ENCODE data around the gene IFIT1.
"Not testable (repeated sequence)": the region's sequence is repeated elsewhere in the genome, so short reads cannot be mapped to it uniquely, and the experiment has no call there.

Gene IFIT1

DNA sequence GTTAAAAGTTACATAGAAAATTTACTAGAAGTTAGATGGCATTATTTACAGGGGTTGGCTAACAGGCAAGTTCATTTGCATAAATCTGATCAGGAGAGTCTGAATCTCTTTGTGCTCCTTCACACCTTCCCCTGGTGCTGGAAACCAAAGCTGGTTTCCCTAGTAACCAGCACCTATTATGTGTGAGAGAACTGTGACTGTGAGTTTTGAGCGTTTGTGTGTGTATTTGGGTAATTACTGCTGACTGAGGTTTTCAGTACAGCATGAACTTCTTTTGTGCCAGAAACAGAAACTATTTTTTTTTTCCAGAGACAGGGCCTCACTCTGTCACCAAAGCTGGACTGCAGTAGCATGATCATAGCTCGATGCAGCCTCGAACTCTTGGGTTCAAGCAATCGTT, 24.9 kb upstream of the IFIT1 start:
- DNase-seq = no peak

- DNase-seq = no peak
These were observed 24.3 kb upstream of the IFIT1 start for GRCh38 chr10:89368129-89368528.

GRCh38 chr10:89369156-89370105, 23.0 kb upstream of the IFIT1 start:
- DNase-seq = no peak

- DNase-seq = no peak
These were observed 21.3 kb upstream of the IFIT1 start for GRCh38 chr10:89371079-89371478.

GRCh38 chr10:89371987-89372386, 20.4 kb upstream of the IFIT1 start:
- no peak for DNase-seq

GRCh38 chr10:89373916-89374711, 18.3 kb upstream of the IFIT1 start:
- DNase-seq = no peak

DNA sequence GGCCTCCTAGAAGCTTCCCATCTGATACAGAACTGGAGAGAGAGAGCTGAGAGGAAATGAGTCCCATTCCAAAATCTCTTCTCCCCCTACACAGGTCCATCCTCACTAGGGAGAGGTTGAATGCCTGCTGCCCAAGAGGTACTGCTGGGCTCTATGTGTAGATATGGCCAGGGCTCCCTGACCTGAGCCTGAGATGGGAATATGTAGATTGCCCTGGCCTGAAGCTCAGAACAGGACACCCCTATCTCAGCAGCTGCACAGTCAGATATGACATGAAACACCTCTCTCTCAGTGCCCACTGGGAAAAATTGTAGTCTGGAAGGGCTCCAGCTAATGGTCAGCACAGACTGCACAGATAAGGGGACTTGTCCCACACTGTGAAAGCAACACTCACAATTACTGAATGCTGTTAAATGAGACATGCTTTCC, 17.7 kb upstream of the IFIT1 start:
- DNase-seq = no peak

GRCh38 chr10:89377705-89378637, 14.5 kb upstream of the IFIT1 start, which contains the start of gene IFIT1B:
Gene IFIT1B, plus strand, starts transcription at chr10:89378056. Its CDS starts 80 bp downstream, at chr10:89378136.
- DNase-seq = no peak

- no peak for DNase-seq
These were observed 13.3 kb upstream of the IFIT1 start for GRCh38 chr10:89379103-89379502.

DNA sequence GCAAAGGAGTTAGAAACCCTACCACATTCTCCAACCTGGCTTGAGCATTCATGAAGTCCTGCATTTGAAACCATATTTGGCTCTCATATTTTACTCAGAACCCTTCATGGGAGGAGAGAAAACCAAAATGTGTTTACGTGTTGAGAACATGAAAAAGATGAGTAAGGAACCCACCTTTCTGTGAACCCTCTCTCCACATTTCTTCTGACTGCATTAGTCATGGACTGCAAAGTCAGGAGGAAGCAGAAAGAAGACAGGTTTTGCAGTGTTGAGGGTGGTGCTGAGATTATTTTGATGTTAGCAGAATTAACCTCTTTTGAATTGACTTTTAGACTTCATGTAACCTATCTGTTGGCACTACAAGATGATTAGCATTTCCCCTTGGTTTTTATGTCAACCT, 9.7 kb upstream of the IFIT1 start:
- DNase-seq = no peak

DNA sequence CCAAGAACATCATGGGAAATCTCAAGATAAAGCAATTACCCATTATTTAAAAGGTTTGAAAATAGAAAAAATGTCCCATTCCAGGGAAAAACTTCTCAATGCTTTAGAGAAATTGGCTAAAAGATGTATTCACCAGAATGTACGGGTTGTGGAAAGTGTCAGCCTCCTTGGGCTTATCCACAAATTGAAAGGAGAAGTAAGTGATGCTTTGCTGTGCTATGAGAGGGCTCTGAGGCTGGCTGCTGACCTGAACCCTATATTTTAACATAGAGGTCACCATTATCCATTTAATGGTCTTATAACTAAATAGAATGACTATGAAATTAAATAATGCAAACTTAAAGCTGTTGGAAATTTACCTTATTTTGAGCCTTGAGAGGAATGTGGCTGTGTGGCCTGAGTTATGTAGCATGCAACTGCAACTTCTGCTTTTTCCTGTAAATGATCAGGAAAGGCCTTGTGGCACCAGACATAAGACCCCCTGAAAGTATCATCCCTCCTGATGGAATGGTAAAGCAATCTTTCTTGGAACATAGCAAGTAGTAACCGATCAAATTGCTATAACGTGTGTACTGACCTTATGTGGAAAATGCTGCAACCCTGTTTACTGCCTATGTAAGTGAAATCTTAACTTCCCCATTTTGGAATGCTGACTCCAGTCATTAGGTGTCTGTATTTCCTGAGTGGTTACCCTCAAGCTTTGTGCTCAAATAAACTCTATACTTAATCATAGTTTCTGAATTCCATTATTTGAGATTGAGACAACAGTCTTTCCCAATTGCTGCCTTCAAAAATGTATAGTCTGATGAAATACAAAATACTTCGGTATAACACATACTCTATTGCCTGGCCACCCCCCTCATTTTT, 7.7 kb upstream of the IFIT1 start:
- no peak for DNase-seq

- no peak for DNase-seq
These were observed 3.6 kb upstream of the IFIT1 start for GRCh38 chr10:89388806-89389205.

DNA sequence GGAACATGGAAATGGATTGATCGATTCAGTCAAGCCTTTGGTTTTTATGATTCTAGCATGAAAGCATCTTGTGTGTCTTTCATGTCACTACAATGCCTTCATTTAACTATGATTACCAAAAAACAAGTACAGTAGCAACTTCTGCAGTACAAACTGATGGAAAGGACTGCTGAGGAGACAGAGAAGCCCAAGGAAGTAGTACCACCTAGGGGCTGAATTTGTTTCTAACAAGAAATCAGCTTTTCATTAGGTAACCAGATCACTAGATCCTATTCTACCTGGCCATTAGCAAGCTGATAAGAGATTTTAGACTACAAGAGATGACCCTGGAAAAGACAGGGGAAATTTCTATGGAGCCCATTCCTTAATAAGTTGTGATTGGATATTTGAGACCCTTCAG, 3.2 kb upstream of the IFIT1 start:
- no peak for DNase-seq

DNA sequence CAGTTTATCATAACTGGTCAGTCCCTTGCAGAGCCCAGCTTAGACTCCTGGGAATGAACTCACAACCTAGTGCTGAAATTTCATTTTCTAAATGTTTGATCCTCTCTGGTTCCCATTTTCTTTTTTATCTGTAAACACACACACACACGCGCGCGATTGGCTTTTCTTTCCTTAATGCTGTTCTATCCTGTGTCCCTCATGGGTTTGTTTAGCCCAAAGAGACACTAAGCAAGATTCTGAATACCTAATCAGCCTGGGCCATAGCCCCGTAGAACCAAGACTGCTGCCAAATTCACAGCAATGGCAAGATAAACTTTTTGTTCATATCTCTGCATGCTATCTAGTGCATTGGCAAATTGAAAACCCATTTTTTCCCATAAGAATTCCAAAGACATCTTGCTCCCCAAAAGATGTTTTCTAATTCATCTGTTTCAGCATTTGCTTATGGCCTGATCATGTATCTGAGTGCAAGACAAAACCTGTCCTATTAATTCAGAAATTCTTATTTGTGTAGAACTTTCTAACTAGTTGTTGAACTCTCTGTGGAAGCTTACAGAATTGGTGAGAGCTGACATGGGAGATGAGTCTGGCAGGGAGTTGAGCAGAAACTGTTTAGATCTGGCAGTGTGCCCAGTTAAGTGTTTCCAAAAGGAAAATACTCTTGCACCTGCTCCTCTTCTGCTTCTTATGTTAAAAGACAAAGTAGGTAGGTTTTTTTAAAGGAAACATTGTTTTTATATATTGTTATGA, 1.8 kb upstream of the IFIT1 start:
- DNase-seq = no peak

DNA sequence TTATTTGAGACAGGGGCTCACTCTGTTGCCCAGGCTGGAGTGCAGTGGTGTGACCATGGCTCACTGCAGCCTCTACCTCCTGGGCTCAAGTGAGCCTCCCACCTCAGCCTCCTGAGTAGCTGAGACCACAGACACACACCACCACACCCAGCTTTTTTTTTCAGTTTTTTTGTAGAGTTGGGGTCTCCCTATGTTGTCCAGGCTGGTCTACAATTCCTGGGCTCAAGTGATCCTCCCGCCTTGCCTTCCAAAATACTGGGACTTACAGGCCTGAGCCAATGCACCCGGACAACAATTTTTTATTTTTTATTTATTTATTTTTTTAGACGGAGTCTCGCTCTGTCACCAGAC, 1.2 kb upstream of the IFIT1 start:
- DNase-seq = not testable (repeated sequence)

GRCh38 chr10:89392974-89393373, 551 bp downstream of the IFIT1 start:
- DNase-seq = no peak

GRCh38 chr10:89393898-89394297, 1.5 kb downstream of the IFIT1 start:
- DNase-seq = no peak

DNA sequence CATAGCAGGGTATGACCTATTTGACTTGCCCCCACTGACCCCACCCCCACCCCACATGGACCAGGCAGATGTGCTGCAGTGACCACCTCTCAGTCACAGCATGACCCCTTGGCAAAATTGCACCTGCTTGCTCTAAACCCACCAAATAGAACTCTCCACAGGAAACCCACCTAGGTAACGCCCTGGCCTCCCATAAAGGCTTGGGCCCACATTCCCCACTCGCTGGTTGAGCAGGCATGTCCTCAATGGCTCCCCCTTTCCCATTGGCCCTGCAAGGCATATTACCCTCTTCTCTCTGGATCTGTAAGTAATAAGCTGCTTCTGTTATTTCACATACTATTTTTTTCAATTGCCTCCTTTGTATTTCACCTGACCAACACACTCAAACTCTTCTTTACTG, 2.7 kb downstream of the IFIT1 start:
- DNase-seq = no peak

DNA sequence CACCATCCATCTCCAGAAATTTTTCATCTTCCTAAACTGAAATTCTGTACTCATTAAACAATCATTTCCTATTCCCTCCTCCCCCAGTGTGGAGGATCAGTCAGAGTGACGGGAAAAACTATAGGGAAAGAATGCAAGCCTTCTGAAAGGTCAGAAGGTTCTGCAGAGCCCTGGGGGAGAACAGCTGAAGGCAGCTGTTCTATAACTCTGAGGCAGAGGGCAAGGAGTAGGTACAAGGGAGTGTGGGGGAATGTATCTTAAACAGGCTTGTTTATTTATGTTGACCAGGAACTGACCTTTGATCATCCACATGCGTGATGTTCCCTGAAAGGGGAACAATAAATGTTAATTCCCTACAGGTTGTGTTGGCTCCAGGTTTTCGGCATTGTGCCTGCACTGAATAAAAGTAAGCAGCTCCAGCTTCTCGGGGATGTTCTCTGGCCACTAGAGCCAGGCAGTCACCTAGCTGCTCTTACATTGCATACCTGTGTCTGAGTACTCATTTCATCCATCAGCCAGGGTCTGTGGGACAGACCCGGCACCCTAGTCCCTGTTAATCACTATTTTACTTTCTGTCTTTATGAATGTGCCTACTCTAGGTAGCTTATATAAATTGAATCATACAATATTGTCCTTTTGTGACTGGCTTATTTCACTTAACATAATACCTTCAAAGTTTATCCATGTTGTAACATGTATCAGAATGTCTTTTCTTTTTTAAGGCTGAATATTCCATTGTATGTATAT, 5.8 kb downstream of the IFIT1 start:
- no peak for DNase-seq

GRCh38 chr10:89399956-89400355, 7.5 kb downstream of the IFIT1 start:
- no peak for DNase-seq
